AG10803 (cell line): ENCODE results near the gene JPH2.

Source experiments
- DNase-seq: peaks from one replicate; pipeline ENCODE4 v3.0.0; 2010; ENCODE audit warnings: low read depth
- H3K4me3 ChIP-seq: 2 replicates; pipeline ENCODE4 v1.5.1; 2011; ENCODE audit warnings: mild to moderate bottlenecking, low read length, control low read depth
- CTCF ChIP-seq: conservative IDR thresholded peaks from 2 replicates; pipeline ENCODE4 v1.5.1; 2011; ENCODE audit warnings: mild to moderate bottlenecking, low read length, control low read depth, inconsistent platforms

The JPH2 gene

DNA sequence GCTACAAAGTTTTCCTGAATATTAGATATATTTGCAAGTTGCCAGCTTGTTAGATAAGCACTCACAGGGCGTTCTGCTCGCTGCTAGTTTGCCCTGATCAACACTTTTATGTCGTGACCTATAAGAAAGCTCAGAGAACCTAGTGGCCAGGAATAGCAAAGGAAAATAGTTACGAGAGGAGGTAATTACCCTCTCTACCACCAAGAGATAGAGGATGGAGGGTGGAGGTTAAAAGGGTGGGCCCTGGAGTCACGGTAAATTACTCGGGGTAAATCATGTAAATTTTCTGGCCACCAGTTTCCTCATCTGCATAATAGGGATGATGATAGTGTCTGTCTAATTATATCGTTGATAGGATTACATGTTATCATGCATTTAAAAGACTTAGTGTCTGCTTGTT is 87.2 kb downstream of the JPH2 start:
- no peak for TF ChIP-seq CTCF
- DNase-seq: no peak
- no peak overlapping the region for H3K4me3 ChIP-seq

- no peak overlapping the region for H3K4me3 ChIP-seq
- no peak for DNase-seq
- no peak for TF ChIP-seq CTCF
Measured at GRCh38 chr20:44098657-44099056, 88.3 kb downstream of the JPH2 start.

GRCh38 chr20:44098256-44098630 is 88.7 kb downstream of the JPH2 start:
- DNase-seq: no peak
- TF ChIP-seq CTCF: no peak
- H3K4me3 ChIP-seq: no peak overlapping the region

- no peak overlapping the region for H3K4me3 ChIP-seq
- no peak for TF ChIP-seq CTCF
- no peak for DNase-seq
Measured at GRCh38 chr20:44097521-44098255, 89.3 kb downstream of the JPH2 start.

GRCh38 chr20:44095831-44096230 is 91.2 kb downstream of the JPH2 start:
- no peak overlapping the region for H3K4me3 ChIP-seq
- no peak for TF ChIP-seq CTCF
- DNase-seq: no peak

GRCh38 chr20:44093249-44093582 is 93.8 kb downstream of the JPH2 start:
- no peak overlapping the region for H3K4me3 ChIP-seq
- DNase-seq: no peak
- TF ChIP-seq CTCF: no peak

GRCh38 chr20:44092551-44093248 is 94.3 kb downstream of the JPH2 start:
- H3K4me3 ChIP-seq: no peak overlapping the region
- peak; percentile 54 for DNase-seq

More at GRCh38 chr20:44092551-44093248, 94.3 kb downstream of the JPH2 start:
- peak; percentile 67 for TF ChIP-seq CTCF
